ENCODE results near the gene SEC63.

DNA sequence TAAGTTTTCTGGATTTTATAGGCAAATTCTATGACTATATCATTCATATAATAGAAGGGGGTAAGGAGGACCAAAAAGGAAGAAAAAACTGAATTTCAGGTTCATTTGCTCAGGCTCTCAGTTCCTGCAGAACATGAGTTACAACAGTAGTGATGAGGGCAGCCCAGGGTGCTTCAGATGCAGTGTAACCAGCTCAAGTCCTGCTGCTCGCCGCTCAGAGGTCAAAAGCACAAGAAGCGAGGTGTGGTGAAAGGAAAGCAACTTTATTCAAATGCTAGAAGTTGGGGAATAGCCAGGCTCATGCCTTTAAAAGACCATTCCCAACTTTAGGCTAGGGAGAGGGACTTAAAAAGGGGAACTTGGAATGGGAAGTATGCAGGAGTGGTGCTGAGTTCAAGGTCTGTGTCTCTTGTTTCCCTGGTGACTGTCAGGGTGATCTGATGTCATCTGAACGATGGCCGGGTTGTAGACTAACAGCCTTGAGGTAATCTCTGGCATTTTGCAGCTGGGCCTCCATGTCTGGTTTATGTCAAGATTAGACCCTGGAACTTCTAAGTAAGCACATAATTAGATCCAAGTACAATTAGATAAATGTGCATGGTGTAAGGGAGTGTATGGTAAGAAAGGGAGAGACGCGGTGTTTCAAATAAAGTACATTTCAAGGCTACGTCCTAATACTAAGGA lies 14.5 kb upstream of the SEC63 start:
- no peak for TF ChIP-seq EP300 (IDR thresholded peaks at IDR 0.05)
- TF ChIP-seq, protein P1, sequence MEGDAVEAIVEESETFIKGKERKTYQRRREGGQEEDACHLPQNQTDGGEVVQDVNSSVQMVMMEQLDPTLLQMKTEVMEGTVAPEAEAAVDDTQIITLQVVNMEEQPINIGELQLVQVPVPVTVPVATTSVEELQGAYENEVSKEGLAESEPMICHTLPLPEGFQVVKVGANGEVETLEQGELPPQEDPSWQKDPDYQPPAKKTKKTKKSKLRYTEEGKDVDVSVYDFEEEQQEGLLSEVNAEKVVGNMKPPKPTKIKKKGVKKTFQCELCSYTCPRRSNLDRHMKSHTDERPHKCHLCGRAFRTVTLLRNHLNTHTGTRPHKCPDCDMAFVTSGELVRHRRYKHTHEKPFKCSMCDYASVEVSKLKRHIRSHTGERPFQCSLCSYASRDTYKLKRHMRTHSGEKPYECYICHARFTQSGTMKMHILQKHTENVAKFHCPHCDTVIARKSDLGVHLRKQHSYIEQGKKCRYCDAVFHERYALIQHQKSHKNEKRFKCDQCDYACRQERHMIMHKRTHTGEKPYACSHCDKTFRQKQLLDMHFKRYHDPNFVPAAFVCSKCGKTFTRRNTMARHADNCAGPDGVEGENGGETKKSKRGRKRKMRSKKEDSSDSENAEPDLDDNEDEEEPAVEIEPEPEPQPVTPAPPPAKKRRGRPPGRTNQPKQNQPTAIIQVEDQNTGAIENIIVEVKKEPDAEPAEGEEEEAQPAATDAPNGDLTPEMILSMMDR (IDR thresholded peaks at IDR 0.05) = no peak
- no peak for TF ChIP-seq POLR2A (IDR thresholded peaks at IDR 0.05; ENCODE audit: low read depth)

Data from esophagus muscularis mucosa (tissue), 4 donors.